ENCODE measurements around the gene NACC2. TPM values are rescaled to one million over a fixed set of nuclear protein-coding genes. Genes with fewer than 3 reads are reported as not detected.

Gene NACC2
- total and polyA plus RNA-seq, 10 donors, result 2.1 to 34.9 (median 23.7) TPM

- TF ChIP-seq POLR2AphosphoS5 (IDR thresholded peaks at IDR 0.05) (no peak), CTCF (IDR thresholded peaks at IDR 0.05 in 8 of 11, conservative IDR thresholded peaks at IDR 0.05 in 3 of 11) (no peak)
- Histone ChIP-seq H3K27ac (peak overlapping the region in 6 of 8 donors; percentile 27 to 90 (median 73)), H3K4me3 (peak overlapping the region in 5 of 8 donors; percentile 3 to 69 (median 49)), H3K4me1 (peaks cover 25 to 100% (median 85%) of the 10 kb centered on the region in 6 donors), H3K27me3 (replicated peaks in 1 of 7) (peaks cover 0 to 47% (median 11%) of the 10 kb centered on the region in 7 donors), H3K36me3 (peaks cover 0 to 30% (median 11%) of the 10 kb centered on the region in 6 donors), H3K9me3 (no peaks in the 10 kb centered on the region)
- WGBS, 5 donors, result 51 to 69% (median 59%) methylated on average over 15 to 23 of the region's 23 CpGs
- no peak for DNase-seq
- intact Hi-C loops (cut with DNase I; ENCODE audit: low total_unique reads), result no loop called here
Observed at GRCh38 chr9:136052991-136053756, 41.9 kb downstream of the NACC2 start.

GRCh38 chr9:136052472-136052880, 42.6 kb downstream of the NACC2 start:
- peaks cover 0 to 37% (median 13%) of the 10 kb centered on the region in 6 donors for H3K36me3 ChIP-seq
- no peak for DNase-seq
- H3K4me1 ChIP-seq, result peaks cover 25 to 100% (median 89%) of the 10 kb centered on the region in 6 donors
- H3K9me3 ChIP-seq, result no peaks in the 10 kb centered on the region
- WGBS, 5 donors, result 40 to 54% (median 46%) methylated on average over 8 to 15 of the region's 15 CpGs
- TF ChIP-seq POLR2A (IDR thresholded peaks at IDR 0.05) (no peak), POLR2AphosphoS5 (IDR thresholded peaks at IDR 0.05) (peak in 1 of 3 donors; percentile 40), CTCF (IDR thresholded peaks at IDR 0.05 in 8 of 11, conservative IDR thresholded peaks at IDR 0.05 in 3 of 11) (no peak)
- H3K4me3 ChIP-seq, result peak overlapping the region in 5 of 8 donors; percentile 3 to 69 (median 49)
- H3K27me3 ChIP-seq (replicated peaks in 1 of 7), result peaks cover 0 to 47% (median 11%) of the 10 kb centered on the region in 7 donors
- intact Hi-C loops (cut with DNase I; ENCODE audit: low total_unique reads), result no loop called here
- H3K27ac ChIP-seq, result peak overlapping the region in 7 of 8 donors; percentile 22 to 90 (median 72)

GRCh38 chr9:136051837-136052471, 43.1 kb downstream of the NACC2 start:
- peaks cover 27 to 100% (median 92%) of the 10 kb centered on the region in 6 donors for H3K4me1 ChIP-seq
- 2 to 6% (median 3%) methylated on average over 27 to 31 of the region's 31 CpGs for WGBS, 5 donors
- peak overlapping the region in 7 of 8 donors; percentile 34 to 69 (median 46) for H3K4me3 ChIP-seq
- intact Hi-C loops (cut with DNase I; ENCODE audit: low total_unique reads), result no loop called here
- peak; percentile 84 for DNase-seq
- no peak for TF ChIP-seq POLR2A (IDR thresholded peaks at IDR 0.05)
- TF ChIP-seq CTCF (IDR thresholded peaks at IDR 0.05 in 8 of 11, conservative IDR thresholded peaks at IDR 0.05 in 3 of 11), result no peak
- TF ChIP-seq POLR2AphosphoS5 (IDR thresholded peaks at IDR 0.05), result no peak
- H3K27ac ChIP-seq, result peak overlapping the region in 7 of 8 donors; percentile 22 to 90 (median 72)
- H3K9me3 ChIP-seq, result no peaks in the 10 kb centered on the region
- H3K27me3 ChIP-seq (replicated peaks in 1 of 7), result peaks cover 0 to 47% (median 11%) of the 10 kb centered on the region in 7 donors
- H3K36me3 ChIP-seq, result peaks cover 0 to 40% (median 15%) of the 10 kb centered on the region in 6 donors

- Histone ChIP-seq H3K27ac (peak overlapping the region in 6 of 8 donors; percentile 36 to 90 (median 73)), H3K4me3 (peak overlapping the region; percentile 27 to 69 (median 44)), H3K27me3 (replicated peaks in 1 of 7) (peaks cover 0 to 45% (median 11%) of the 10 kb centered on the region in 7 donors), H3K4me1 (peaks cover 27 to 100% (median 90%) of the 10 kb centered on the region in 6 donors), H3K36me3 (peaks cover 0 to 40% (median 15%) of the 10 kb centered on the region in 6 donors), H3K9me3 (no peaks in the 10 kb centered on the region)
- DNase-seq, result no peak
- intact Hi-C loops (cut with DNase I; ENCODE audit: low total_unique reads), result no loop called here
- TF ChIP-seq CTCF (IDR thresholded peaks at IDR 0.05 in 8 of 11, conservative IDR thresholded peaks at IDR 0.05 in 3 of 11), result no peak
- TF ChIP-seq POLR2AphosphoS5 (IDR thresholded peaks at IDR 0.05), result peak in 1 of 3 donors; percentile 29
- WGBS, 5 donors, result 1 to 3% (median 1%) methylated on average over 11 to 47 of the region's 47 CpGs
Observed at GRCh38 chr9:136051453-136051836, 43.6 kb downstream of the NACC2 start.
